IMR-90 (cell line): ENCODE data around the gene STK40. TPM values are rescaled to one million over a fixed set of nuclear protein-coding genes. Genes with fewer than 3 reads are reported as not detected.

Experiments used
- ATAC-seq: fragments of 200-7000 bp; cut with Tn5 transposase; 2 replicates; pipeline ENCODE4 v1.9.1; 2020; ENCODE audit warnings: low read depth, mild to moderate bottlenecking, moderate library complexity
- BruUV-seq: library from RNA; stranded (reverse); fragments of 400-500 nt; replicated peaks from 2 replicates; lab custom pipeline; 2021; lab: Mats Ljungman, UMichigan
- CTCF ChIA-PET: fragments of 300-600 bp; formaldehyde crosslinking; extraction: SDS; loops from one replicate; lab custom pipeline; 2021; ENCODE audit warnings: antibody characterized with exemption; lab: Yijun Ruan, JAX
- POLR2A ChIA-PET: fragments of 300-600 bp; sonication (Branson Sonifier 250); formaldehyde crosslinking; loops from one replicate; lab custom pipeline; 2022; ENCODE audit warnings: antibody characterized with exemption; ENCODE audit not compliant: unreplicated experiment; lab: Charles Lee
- DNase-seq: peaks from one replicate; pipeline ENCODE4 v3.0.0; 2013
- H2AFZ ChIP-seq: replicated peaks from 2 replicates; pipeline ENCODE3; 2013; ENCODE audit warnings: low read length, mild to moderate bottlenecking; ENCODE audit not compliant: poor library complexity
- H2AK5ac ChIP-seq: 2 replicates; pipeline ENCODE4 v1.6.1; 2013; ENCODE audit warnings: low read depth, low read length, inconsistent platforms
- H2AK9ac ChIP-seq: replicated peaks from 2 replicates; pipeline ENCODE3; 2013; ENCODE audit warnings: mild to moderate bottlenecking, low read depth, low read length, moderate library complexity; ENCODE audit not compliant: poor library complexity
- H2BK120ac ChIP-seq: 2 replicates; pipeline ENCODE4 v1.6.1; 2013; ENCODE audit warnings: low read depth, low read length, inconsistent platforms
- H2BK15ac ChIP-seq: 3 replicates; pipeline ENCODE4 v1.6.1; 2013; ENCODE audit warnings: low read depth, low read length, inconsistent platforms
- H2BK20ac ChIP-seq: 2 replicates; pipeline ENCODE4 v1.6.1; 2013; ENCODE audit warnings: low read depth, mild to moderate bottlenecking, inconsistent platforms, low read length, moderate library complexity
- H2BK5ac ChIP-seq: 2 replicates; pipeline ENCODE4 v1.6.1; 2013; ENCODE audit warnings: mild to moderate bottlenecking, low read depth, low read length, inconsistent platforms; ENCODE audit not compliant: poor library complexity, severe bottlenecking
- H3K14ac ChIP-seq: replicated peaks from 2 replicates; pipeline ENCODE4 v1.6.1; 2013; ENCODE audit warnings: low read depth, low read length, inconsistent platforms
- H3K18ac ChIP-seq: 2 replicates; pipeline ENCODE4 v1.6.1; 2013; ENCODE audit warnings: low read depth, low read length, control low read depth
- H3K23ac ChIP-seq: 2 replicates; pipeline ENCODE4 v1.6.1; 2013; ENCODE audit warnings: low read depth, low read length, inconsistent platforms
- H3K27ac ChIP-seq: 2 replicates; pipeline ENCODE4 v1.5.1; 2013; ENCODE audit warnings: mild to moderate bottlenecking, control low read depth, low read length; ENCODE audit not compliant: insufficient read depth
- H3K27me3 ChIP-seq: 2 replicates; pipeline ENCODE4 v1.6.1; 2013; ENCODE audit warnings: low read length; ENCODE audit not compliant: control insufficient read depth, insufficient read depth
- H3K36me3 ChIP-seq: 2 replicates; pipeline ENCODE4 v1.6.1; 2013; ENCODE audit warnings: low read length, mixed read lengths; ENCODE audit not compliant: control insufficient read depth, insufficient read depth
- H3K4ac ChIP-seq: 2 replicates; pipeline ENCODE4 v1.6.1; 2013; ENCODE audit warnings: low read depth, low read length, inconsistent platforms
- H3K4me1 ChIP-seq: 2 replicates; pipeline ENCODE4 v1.6.1; 2013; ENCODE audit warnings: low read length, mixed read lengths; ENCODE audit not compliant: control insufficient read depth, insufficient read depth
- H3K4me2 ChIP-seq: 2 replicates; pipeline ENCODE4 v1.6.1; 2013; ENCODE audit warnings: low read depth, mild to moderate bottlenecking, control low read depth, low read length, moderate library complexity
- H3K4me3 ChIP-seq: 2 replicates; pipeline ENCODE4 v1.5.1; 2013; ENCODE audit warnings: low read depth, mild to moderate bottlenecking, control low read depth, low read length, moderate library complexity; ENCODE audit not compliant: insufficient read depth
- H3K56ac ChIP-seq: 2 replicates; pipeline ENCODE4 v1.6.1; 2013; ENCODE audit warnings: low read length, inconsistent platforms; ENCODE audit not compliant: insufficient read depth; ENCODE audit errors: extremely low read depth
- H3K79me1 ChIP-seq, 2 experiments: 2 replicates each; pipeline ENCODE4 v1.6.1; 2013; ENCODE audit warnings: low read length in 2 of 2, inconsistent platforms in 1 of 2, low read depth in 1 of 2
- H3K9ac ChIP-seq: 2 replicates; pipeline ENCODE4 v1.6.1; 2013; ENCODE audit warnings: low read depth, low read length, control low read depth
- H3K9me1 ChIP-seq: 2 replicates; pipeline ENCODE4 v1.6.1; 2013; ENCODE audit warnings: low read length, inconsistent platforms; ENCODE audit not compliant: insufficient read depth
- H3K9me3 ChIP-seq: 2 replicates; pipeline ENCODE4 v1.6.1; 2013; ENCODE audit warnings: low read length; ENCODE audit not compliant: control insufficient read depth, insufficient read depth
- H4K20me1 ChIP-seq: 2 replicates; pipeline ENCODE4 v1.6.1; 2013; ENCODE audit warnings: low read length, inconsistent platforms; ENCODE audit not compliant: insufficient read depth
- H4K5ac ChIP-seq: 2 replicates; pipeline ENCODE4 v1.6.1; 2013; ENCODE audit warnings: mild to moderate bottlenecking, low read depth, low read length, control low read depth
- H4K8ac ChIP-seq, 2 experiments: 2 replicates each; pipeline ENCODE4 v1.6.1; 2013; ENCODE audit warnings: low read depth in 2 of 2, low read length in 2 of 2, control low read depth in 1 of 2, inconsistent platforms in 1 of 2
- H4K91ac ChIP-seq: 2 replicates; pipeline ENCODE4 v1.6.1; 2013; ENCODE audit warnings: low read depth, low read length, inconsistent platforms; ENCODE audit not compliant: insufficient read depth
- BHLHE40 ChIP-seq: fragments of 150-350 bp; IDR thresholded peaks from 2 replicates; pipeline ENCODE4 v1.6.1; 2016; ENCODE audit warnings: mild to moderate bottlenecking, low read depth, low read length
- CEBPB ChIP-seq: IDR thresholded peaks from 2 replicates; pipeline ENCODE4 v1.6.1; 2012; ENCODE audit warnings: low read depth, low read length, improper control_type of control experiment
- CHD1 ChIP-seq: IDR thresholded peaks from 2 replicates; pipeline ENCODE4 v1.6.1; 2012; ENCODE audit warnings: low read depth, low read length, improper control_type of control experiment
- FOS ChIP-seq: fragments of 150-350 bp; IDR thresholded peaks from 2 replicates; pipeline ENCODE4 v1.6.1; 2016; ENCODE audit warnings: low read depth, low read length
- MAFK ChIP-seq: IDR thresholded peaks from 2 replicates; pipeline ENCODE4 v1.6.1; 2012; ENCODE audit warnings: low read depth, low read length, improper control_type of control experiment
- MAZ ChIP-seq: IDR thresholded peaks from 2 replicates; pipeline ENCODE4 v1.6.1; 2012; ENCODE audit warnings: low read depth, mild to moderate bottlenecking, low read length, improper control_type of control experiment, moderate library complexity, borderline replicate concordance
- MXI1 ChIP-seq: IDR thresholded peaks from 2 replicates; pipeline ENCODE4 v1.6.1; 2012; ENCODE audit warnings: low read depth, mild to moderate bottlenecking, low read length, moderate library complexity, borderline replicate concordance
- NFE2L2 ChIP-seq: fragments of 150-350 bp; IDR thresholded peaks from 2 replicates; pipeline ENCODE4 v1.6.1; 2016; ENCODE audit warnings: low read depth, mild to moderate bottlenecking, low read length
- POLR2A ChIP-seq: IDR thresholded peaks from 2 replicates; pipeline ENCODE4 v1.6.1; 2012; ENCODE audit warnings: mild to moderate bottlenecking, low read depth, low read length
- RAD21 ChIP-seq: IDR thresholded peaks from 2 replicates; pipeline ENCODE4 v1.6.1; 2012; ENCODE audit warnings: low read length, improper control_type of control experiment
- RFX5 ChIP-seq: IDR thresholded peaks from 2 replicates; pipeline ENCODE4 v1.8.0; 2012; ENCODE audit warnings: low read depth, mild to moderate bottlenecking, low read length, moderate library complexity
- SMC3 ChIP-seq: fragments of 150-350 bp; IDR thresholded peaks from 2 replicates; pipeline ENCODE4 v1.6.1; 2016; ENCODE audit warnings: low read depth, mild to moderate bottlenecking, antibody characterized with exemption, low read length, moderate library complexity
- WGBS, 2 experiments: methylation state at CpG; one replicate each; pipeline versions ENCODE4 v1.1.5 to v1.1.7; 2013; ENCODE audit warnings: missing lambda C conversion rate in 2 of 2; ENCODE audit not compliant: insufficient read length in 1 of 2; ENCODE audit errors: extremely low coverage in 2 of 2; 5-methylcytosine and 5-hydroxymethylcytosine counted together
- dilution Hi-C: fragments of 300-500 bp; cut with HindIII; formaldehyde crosslinking; loops from one replicate; pipeline ENCODE4 v1.14.3; 2018; ENCODE audit warnings: low sequenced_read_pairs; ENCODE audit not compliant: unreplicated experiment
- in situ Hi-C: fragments of 300-500 bp; cut with MboI; formaldehyde crosslinking; loops from 3 replicates; pipeline ENCODE4 v1.14.3; 2019; ENCODE audit warnings: low sequenced_read_pairs, inconsistent platforms, mixed read lengths
- intact Hi-C: fragments of 100-400 bp; cut with micrococcal nuclease; formaldehyde crosslinking; loops from 2 replicates; pipeline ENCODE4 v1.10.0; 2022
- polyA plus RNA-seq, 3 experiments: library from polyadenylated mRNA; depleted of rRNA; stranded (reverse); fragments of >200 nt; gene quantifications; 2 replicates each; pipeline ENCODE4 v1.2.3, GENCODE V29; 2012; ENCODE audit warnings: low replicate concordance in 1 of 3
- total RNA-seq: library from RNA; depleted of rRNA; stranded (reverse); fragments of >200 nt; gene quantifications from 2 replicates; pipeline ENCODE4 v1.2.3, GENCODE V29; 2012
- TF ChIP-seq, protein P1 (sequence below): fragments of 150-350 bp; IDR thresholded peaks from 2 replicates; pipeline ENCODE4 v1.6.1; 2017; ENCODE audit warnings: mild to moderate bottlenecking, antibody characterized with exemption, low read length, low read depth
- TF ChIP-seq, protein P2 (sequence below): fragments of 150-350 bp; IDR thresholded peaks from 2 replicates; pipeline ENCODE4 v1.6.1; 2016; ENCODE audit warnings: low read depth, mild to moderate bottlenecking, low read length, moderate library complexity, borderline replicate concordance
- TF ChIP-seq, protein P3 (sequence below): conservative IDR thresholded peaks from 2 replicates; pipeline ENCODE4 v1.5.1; 2012; ENCODE audit warnings: mild to moderate bottlenecking, low read depth, low read length, improper control_type of control experiment

The STK40 gene
- total and polyA plus RNA-seq, 2 of the 4 experiments (the other 2 are of a cell fraction), result 16.0 to 29.9 TPM

DNA sequence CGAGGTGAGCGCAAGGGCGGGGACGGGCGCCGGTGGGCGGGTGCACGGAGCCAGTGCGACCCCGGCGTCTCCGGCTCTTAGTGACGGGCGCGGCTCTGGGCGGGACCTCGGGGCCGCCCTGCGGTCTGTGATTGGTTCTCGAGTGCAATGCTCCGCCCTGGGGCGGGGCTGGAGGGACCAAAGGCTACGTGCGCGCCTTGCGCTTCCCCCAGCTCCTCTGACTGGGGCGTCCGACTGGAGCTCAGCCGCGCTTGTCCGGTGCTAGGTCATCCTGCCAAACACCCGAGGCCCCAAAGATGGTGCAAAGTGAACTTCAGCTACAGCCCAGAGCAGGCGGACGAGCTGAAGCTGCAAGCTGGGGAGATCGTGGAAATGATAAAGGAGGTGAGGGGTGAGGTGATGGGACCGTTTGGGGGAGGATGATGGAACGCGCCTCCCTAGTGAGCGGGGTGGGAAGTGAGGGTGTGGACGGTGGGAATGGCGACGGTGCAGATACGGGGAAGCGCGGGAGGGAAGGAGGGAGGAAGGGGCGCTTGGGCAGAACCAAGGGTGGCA lies 78.7 kb downstream of the STK40 start:
- H3K14ac ChIP-seq, result peak overlapping the region; percentile 95
- H2BK120ac ChIP-seq, result peak overlapping the region; percentile 60; the same call in 1 of the 2 replicates
- peaks cover 8% of the 10 kb centered on the region for H3K4me1 ChIP-seq
- H2BK15ac ChIP-seq, result 0 out of 3 replicates have a peak overlapping the region, but pooled peaks have one; percentile 7
- peak overlapping the region; percentile 7; the same call in 1 of the 2 replicates for H3K18ac ChIP-seq
- peak; percentile 91 for DNase-seq
- peak overlapping the region; percentile 80 for H3K4me2 ChIP-seq
- H3K4me3 ChIP-seq, result peak overlapping the region; percentile 61
- in situ Hi-C loops, result no loop called here
- 1% methylated on average over 35 of the region's 46 CpGs; no CpG with 5 or more reads in 1 of the 2 experiments for WGBS, 2 experiments
- peak overlapping the region; percentile 67 for H2BK5ac ChIP-seq
- peak overlapping the region; percentile 97 for H2AFZ ChIP-seq
- peak overlapping the region; percentile 99 for H2AK9ac ChIP-seq
- H4K20me1 ChIP-seq, result 0 out of 2 replicates have a peak, but pooled peaks cover 3% of the 10 kb centered on the region
- H3K36me3 ChIP-seq, result peaks cover 26% of the 10 kb centered on the region
- H3K27ac ChIP-seq, result peak overlapping the region; percentile 47
- CTCF ChIA-PET, result no interaction called here
- peaks cover 16 to 51% of the 10 kb centered on the region in 2 experiments; a peak in 3 of 4 replicates for H3K79me1 ChIP-seq
- H3K27me3 ChIP-seq, result no peaks in the 10 kb centered on the region
- ATAC-seq, result peak; percentile 99
- POLR2A ChIA-PET, result no interaction called here
- H3K56ac ChIP-seq, result no peak overlapping the region
- dilution Hi-C loops, result no loop called here
- no peak overlapping the region for H2BK20ac ChIP-seq
- H4K8ac ChIP-seq, result peak overlapping the region; percentile 7 to 87; a peak in 3 of 4 replicates
- H3K9me1 ChIP-seq, result peaks cover 8% of the 10 kb centered on the region
- no TSS peak for BruUV-seq
- H3K9ac ChIP-seq, result peak overlapping the region; percentile 76
- peak overlapping the region; percentile 37; the same call in 1 of the 2 replicates for H4K5ac ChIP-seq
- intact Hi-C loops, result loop anchor here (2.0 kb wide), 1 partner anchor 114 kb away; no protein-coding TSS in a partner anchor
- H3K23ac ChIP-seq, result peak overlapping the region; percentile 91
- no peaks in the 10 kb centered on the region for H3K9me3 ChIP-seq
- H2AK5ac ChIP-seq, result peak overlapping the region; percentile 88
- H4K91ac ChIP-seq, result peak overlapping the region; percentile 53; the same call in 1 of the 2 replicates
- H3K4ac ChIP-seq, result peak overlapping the region; percentile 88
- no peak; the same call in 1 of the 2 replicates for TF ChIP-seq CHD1
- no peak for TF ChIP-seq SMC3
- TF ChIP-seq BHLHE40, result no peak
- TF ChIP-seq, protein P1, sequence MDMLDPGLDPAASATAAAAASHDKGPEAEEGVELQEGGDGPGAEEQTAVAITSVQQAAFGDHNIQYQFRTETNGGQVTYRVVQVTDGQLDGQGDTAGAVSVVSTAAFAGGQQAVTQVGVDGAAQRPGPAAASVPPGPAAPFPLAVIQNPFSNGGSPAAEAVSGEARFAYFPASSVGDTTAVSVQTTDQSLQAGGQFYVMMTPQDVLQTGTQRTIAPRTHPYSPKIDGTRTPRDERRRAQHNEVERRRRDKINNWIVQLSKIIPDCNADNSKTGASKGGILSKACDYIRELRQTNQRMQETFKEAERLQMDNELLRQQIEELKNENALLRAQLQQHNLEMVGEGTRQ, result peak; percentile 31; the same call in 1 of the 2 replicates
- TF ChIP-seq, protein P2, sequence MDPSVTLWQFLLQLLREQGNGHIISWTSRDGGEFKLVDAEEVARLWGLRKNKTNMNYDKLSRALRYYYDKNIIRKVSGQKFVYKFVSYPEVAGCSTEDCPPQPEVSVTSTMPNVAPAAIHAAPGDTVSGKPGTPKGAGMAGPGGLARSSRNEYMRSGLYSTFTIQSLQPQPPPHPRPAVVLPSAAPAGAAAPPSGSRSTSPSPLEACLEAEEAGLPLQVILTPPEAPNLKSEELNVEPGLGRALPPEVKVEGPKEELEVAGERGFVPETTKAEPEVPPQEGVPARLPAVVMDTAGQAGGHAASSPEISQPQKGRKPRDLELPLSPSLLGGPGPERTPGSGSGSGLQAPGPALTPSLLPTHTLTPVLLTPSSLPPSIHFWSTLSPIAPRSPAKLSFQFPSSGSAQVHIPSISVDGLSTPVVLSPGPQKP, result no peak
- no peak for TF ChIP-seq RAD21
- TF ChIP-seq POLR2A, result peak; percentile 96
- no peak for TF ChIP-seq RFX5
- TF ChIP-seq FOS, result no peak
- TF ChIP-seq CEBPB, result no peak
- TF ChIP-seq NFE2L2, result no peak
- TF ChIP-seq, protein P3, sequence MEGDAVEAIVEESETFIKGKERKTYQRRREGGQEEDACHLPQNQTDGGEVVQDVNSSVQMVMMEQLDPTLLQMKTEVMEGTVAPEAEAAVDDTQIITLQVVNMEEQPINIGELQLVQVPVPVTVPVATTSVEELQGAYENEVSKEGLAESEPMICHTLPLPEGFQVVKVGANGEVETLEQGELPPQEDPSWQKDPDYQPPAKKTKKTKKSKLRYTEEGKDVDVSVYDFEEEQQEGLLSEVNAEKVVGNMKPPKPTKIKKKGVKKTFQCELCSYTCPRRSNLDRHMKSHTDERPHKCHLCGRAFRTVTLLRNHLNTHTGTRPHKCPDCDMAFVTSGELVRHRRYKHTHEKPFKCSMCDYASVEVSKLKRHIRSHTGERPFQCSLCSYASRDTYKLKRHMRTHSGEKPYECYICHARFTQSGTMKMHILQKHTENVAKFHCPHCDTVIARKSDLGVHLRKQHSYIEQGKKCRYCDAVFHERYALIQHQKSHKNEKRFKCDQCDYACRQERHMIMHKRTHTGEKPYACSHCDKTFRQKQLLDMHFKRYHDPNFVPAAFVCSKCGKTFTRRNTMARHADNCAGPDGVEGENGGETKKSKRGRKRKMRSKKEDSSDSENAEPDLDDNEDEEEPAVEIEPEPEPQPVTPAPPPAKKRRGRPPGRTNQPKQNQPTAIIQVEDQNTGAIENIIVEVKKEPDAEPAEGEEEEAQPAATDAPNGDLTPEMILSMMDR, result no peak
- TF ChIP-seq MXI1, result no peak
- no peak for TF ChIP-seq MAFK
- peak; percentile 71; the same call in 1 of the 2 replicates for TF ChIP-seq MAZ
